Measurements from ENCODE around the gene EPM2AIP1. TPM values are rescaled to one million over a fixed set of nuclear protein-coding genes. Genes with fewer than 3 reads are reported as not detected.
"Not testable (repeated sequence)": the region's sequence is repeated elsewhere in the genome, so short reads cannot be mapped to it uniquely, and the experiment has no call there.

Gene EPM2AIP1
- polyA plus RNA-seq, 2 donors, result 3.8 TPM

DNA sequence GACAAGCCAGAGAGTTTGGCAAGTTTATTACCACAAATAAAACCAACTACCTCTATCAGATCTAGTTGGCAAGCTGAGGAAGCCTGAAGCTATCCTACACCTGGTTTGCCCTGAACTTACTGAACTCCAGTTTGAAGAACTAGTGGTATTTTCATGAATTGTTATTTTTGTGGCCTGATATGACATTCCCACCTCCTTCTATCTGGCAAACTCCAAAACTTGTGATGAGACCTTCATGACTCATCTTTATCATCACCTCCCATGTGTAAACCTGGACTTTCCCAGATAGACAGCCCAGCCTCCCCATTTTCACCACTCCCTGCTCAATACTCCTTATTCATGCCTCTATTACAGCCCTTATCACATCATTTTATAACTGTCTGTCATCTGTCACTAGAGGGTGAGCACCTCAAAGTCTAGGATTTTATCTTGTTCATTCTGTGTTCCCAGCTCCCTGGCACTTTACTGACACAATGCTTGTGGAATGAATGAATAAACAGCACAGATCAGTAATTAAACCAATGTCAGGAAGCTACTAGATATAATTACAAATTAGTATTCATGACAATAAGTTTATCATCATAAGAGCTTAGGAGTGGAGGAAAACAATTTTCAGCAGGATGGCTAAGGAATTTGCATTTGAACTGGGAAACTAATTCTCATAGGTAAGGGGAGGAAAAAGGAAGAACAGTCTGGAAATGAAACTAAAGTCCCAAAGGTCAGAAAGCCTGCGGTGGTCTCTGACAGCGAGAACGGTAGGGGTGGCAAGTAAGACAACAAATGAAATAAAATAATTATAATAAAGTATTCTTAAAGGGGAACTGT lies 34.9 kb downstream of the EPM2AIP1 start:
- Histone ChIP-seq H3K36me3 (ENCODE audit: control insufficient read depth in 2 of 2, insufficient read depth in 2 of 2, low read length in 1 of 2) (no peaks in the 10 kb centered on the region), H3K27me3 (ENCODE audit: control insufficient read depth in 1 of 2, insufficient read depth in 2 of 2, low read length in 2 of 2) (no peaks in the 10 kb centered on the region), H3K4me1 (ENCODE audit: control insufficient read depth in 2 of 2, insufficient read depth in 2 of 2, low read length in 1 of 2) (no peaks in the 10 kb centered on the region), H3K27ac (ENCODE audit: low read depth in 2 of 2, low read length in 1 of 2) (no peak overlapping the region), H3K9me3 (ENCODE audit: control insufficient read depth in 2 of 2, insufficient read depth in 1 of 2, low read depth in 1 of 2, low read length in 1 of 2) (no peaks in the 10 kb centered on the region), H3K4me3 (ENCODE audit: low read depth in 1 of 2, low read length in 2 of 2) (no peak overlapping the region)
- WGBS, 2 donors, result 52% methylated on average over 3 of the region's 3 CpGs

DNA sequence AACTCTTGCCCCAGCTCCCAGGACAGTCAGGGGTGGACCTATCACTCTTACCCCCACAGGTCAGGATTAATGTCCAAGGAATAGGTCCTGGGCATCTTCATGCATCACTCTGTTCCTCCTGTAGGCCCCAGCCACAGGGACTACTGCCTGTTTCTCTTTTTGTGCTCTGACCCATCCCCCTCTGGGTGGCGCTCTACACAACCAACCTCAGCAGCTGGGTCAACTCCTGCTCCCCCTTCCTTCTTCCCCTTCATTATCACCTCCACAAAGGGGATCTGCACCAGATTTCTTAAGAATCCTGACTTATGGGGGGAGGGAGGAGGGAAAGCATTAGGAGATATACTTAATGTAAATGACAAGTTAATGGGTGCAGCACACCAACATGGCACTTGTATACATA lies 35.9 kb downstream of the EPM2AIP1 start:
- H3K27me3 ChIP-seq (ENCODE audit: control insufficient read depth in 1 of 2, insufficient read depth in 2 of 2, low read length in 2 of 2), result no peaks in the 10 kb centered on the region
- H3K4me1 ChIP-seq (ENCODE audit: control insufficient read depth in 2 of 2, insufficient read depth in 2 of 2, low read length in 1 of 2), result no peaks in the 10 kb centered on the region
- no peaks in the 10 kb centered on the region for H3K9me3 ChIP-seq (ENCODE audit: control insufficient read depth in 2 of 2, insufficient read depth in 1 of 2, low read depth in 1 of 2, low read length in 1 of 2)
- 90 to 94% methylated on average over 1 of the region's 1 CpG for WGBS, 2 donors
- H3K27ac ChIP-seq (ENCODE audit: low read depth in 2 of 2, low read length in 1 of 2), result no peak overlapping the region
- H3K36me3 ChIP-seq (ENCODE audit: control insufficient read depth in 2 of 2, insufficient read depth in 2 of 2, low read length in 1 of 2), result no peaks in the 10 kb centered on the region
- no peak overlapping the region for H3K4me3 ChIP-seq (ENCODE audit: low read depth in 1 of 2, low read length in 2 of 2)

GRCh38 chr3:36956155-36956554 lies 36.8 kb downstream of the EPM2AIP1 start:
- H3K27ac ChIP-seq (ENCODE audit: low read depth in 2 of 2, low read length in 1 of 2), result no peak overlapping the region
- H3K36me3 ChIP-seq (ENCODE audit: control insufficient read depth in 2 of 2, insufficient read depth in 2 of 2, low read length in 1 of 2), result no peaks in the 10 kb centered on the region
- H3K27me3 ChIP-seq (ENCODE audit: control insufficient read depth in 1 of 2, insufficient read depth in 2 of 2, low read length in 2 of 2), result no peaks in the 10 kb centered on the region
- no peaks in the 10 kb centered on the region for H3K9me3 ChIP-seq (ENCODE audit: control insufficient read depth in 2 of 2, insufficient read depth in 1 of 2, low read depth in 1 of 2, low read length in 1 of 2)
- WGBS, 2 donors, result 82 to 92% methylated on average over 3 of the region's 3 CpGs
- no peaks in the 10 kb centered on the region for H3K4me1 ChIP-seq (ENCODE audit: control insufficient read depth in 2 of 2, insufficient read depth in 2 of 2, low read length in 1 of 2)
- H3K4me3 ChIP-seq (ENCODE audit: low read depth in 1 of 2, low read length in 2 of 2), result no peak overlapping the region

DNA sequence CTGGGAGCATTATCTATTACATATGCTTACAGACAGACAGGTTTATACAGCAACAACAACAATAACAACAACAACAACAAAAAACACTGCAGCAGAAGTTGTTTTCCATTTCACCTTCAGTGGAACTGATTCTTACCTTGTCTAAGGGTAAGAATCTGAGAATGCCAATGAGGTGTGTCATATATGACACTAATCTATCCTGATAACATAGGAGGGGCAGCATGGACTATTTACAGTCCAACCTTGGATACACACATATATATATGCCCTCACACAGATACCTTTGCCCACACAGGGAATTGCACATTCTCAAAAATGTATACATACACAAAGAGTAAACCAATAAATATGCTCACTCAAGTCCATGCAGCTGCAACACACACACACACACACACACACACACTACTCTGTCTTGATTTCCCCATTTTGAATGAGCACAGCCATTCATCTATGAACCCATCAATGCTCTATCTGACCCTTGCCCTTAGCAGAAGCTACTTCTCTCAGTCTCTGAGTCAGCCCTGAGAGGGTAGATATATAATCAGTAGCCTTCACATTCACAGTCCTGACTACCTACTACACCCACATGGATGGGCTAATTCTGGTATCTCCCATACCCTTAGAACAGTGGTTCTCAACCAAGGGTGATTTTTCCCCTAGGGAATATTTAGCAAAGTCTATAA lies 38.3 kb downstream of the EPM2AIP1 start:
- Histone ChIP-seq H3K9me3 (ENCODE audit: control insufficient read depth in 2 of 2, insufficient read depth in 1 of 2, low read depth in 1 of 2, low read length in 1 of 2) (no peaks in the 10 kb centered on the region), H3K36me3 (ENCODE audit: control insufficient read depth in 2 of 2, insufficient read depth in 2 of 2, low read length in 1 of 2) (no peaks in the 10 kb centered on the region), H3K4me1 (ENCODE audit: control insufficient read depth in 2 of 2, insufficient read depth in 2 of 2, low read length in 1 of 2) (no peaks in the 10 kb centered on the region), H3K27ac (ENCODE audit: low read depth in 2 of 2, low read length in 1 of 2) (no peak overlapping the region), H3K27me3 (ENCODE audit: control insufficient read depth in 1 of 2, insufficient read depth in 2 of 2, low read length in 2 of 2) (no peaks in the 10 kb centered on the region), H3K4me3 (ENCODE audit: low read depth in 1 of 2, low read length in 2 of 2) (no peak overlapping the region)

GRCh38 chr3:36947814-36948213 lies 45.1 kb downstream of the EPM2AIP1 start:
- not testable (repeated sequence) for H3K27ac ChIP-seq (ENCODE audit: low read depth in 2 of 2, low read length in 1 of 2); H3K9me3 ChIP-seq (ENCODE audit: control insufficient read depth in 2 of 2, insufficient read depth in 1 of 2, low read depth in 1 of 2, low read length in 1 of 2); H3K27me3 ChIP-seq (ENCODE audit: control insufficient read depth in 1 of 2, insufficient read depth in 2 of 2, low read length in 2 of 2); H3K36me3 ChIP-seq (ENCODE audit: control insufficient read depth in 2 of 2, insufficient read depth in 2 of 2, low read length in 1 of 2); H3K4me3 ChIP-seq (ENCODE audit: low read depth in 1 of 2, low read length in 2 of 2); H3K4me1 ChIP-seq (ENCODE audit: control insufficient read depth in 2 of 2, insufficient read depth in 2 of 2, low read length in 1 of 2)
- WGBS, 2 donors, result 88 to 95% methylated on average over 5 of the region's 5 CpGs

- Histone ChIP-seq H3K4me3 (ENCODE audit: low read depth in 1 of 2, low read length in 2 of 2) (peak overlapping the region; percentile 68 to 76), H3K4me1 (ENCODE audit: control insufficient read depth in 2 of 2, insufficient read depth in 2 of 2, low read length in 1 of 2) (no peaks in the 10 kb centered on the region), H3K36me3 (ENCODE audit: control insufficient read depth in 2 of 2, insufficient read depth in 2 of 2, low read length in 1 of 2) (no peaks in the 10 kb centered on the region), H3K27ac (ENCODE audit: low read depth in 2 of 2, low read length in 1 of 2) (no peak overlapping the region), H3K9me3 (ENCODE audit: control insufficient read depth in 2 of 2, insufficient read depth in 1 of 2, low read depth in 1 of 2, low read length in 1 of 2) (no peaks in the 10 kb centered on the region), H3K27me3 (ENCODE audit: control insufficient read depth in 1 of 2, insufficient read depth in 2 of 2, low read length in 2 of 2) (no peaks in the 10 kb centered on the region)
- WGBS, 2 donors, result 75 to 78% methylated on average over 26 to 28 of the region's 28 CpGs
Measured at GRCh38 chr3:36945333-36945980, 47.5 kb downstream of the EPM2AIP1 start.

DNA sequence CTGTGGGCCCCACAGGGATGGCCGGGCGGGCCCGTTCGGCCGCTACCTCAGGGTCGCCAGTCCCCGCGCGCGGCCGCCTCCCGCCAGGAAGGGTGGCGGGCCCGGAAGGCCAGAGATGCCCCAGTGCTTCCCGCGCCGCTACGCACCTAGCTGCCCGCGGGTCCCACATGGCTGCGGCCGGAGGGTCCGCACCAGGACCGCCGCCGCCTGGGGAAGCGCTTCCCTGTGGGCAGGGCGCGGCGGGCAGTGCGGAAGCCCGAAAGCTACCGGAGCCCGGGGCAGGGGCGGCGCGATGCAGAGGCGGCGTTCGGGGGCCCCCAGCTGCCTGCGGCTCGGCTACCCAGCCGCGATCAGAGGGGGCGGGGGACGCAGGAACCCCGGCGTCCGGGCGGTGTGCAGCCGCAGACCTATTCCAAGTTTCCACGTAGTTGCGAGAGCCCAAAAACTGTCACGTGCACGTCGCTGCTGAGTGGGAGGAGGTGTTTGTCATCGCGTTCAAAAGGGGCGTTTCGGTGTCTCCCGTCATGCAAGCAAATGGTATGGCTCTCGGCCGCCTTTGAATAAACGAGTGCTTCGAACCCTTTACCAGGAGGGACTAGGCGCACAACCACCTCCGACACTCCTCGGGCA lies 48.2 kb downstream of the EPM2AIP1 start, which contains the start of gene TRANK1:
TSS of gene TRANK1 (minus strand) at position 414 of the 630 bp plus-strand sequence. CDS start at position 169, 245 bp downstream.
- Histone ChIP-seq H3K27me3 (ENCODE audit: control insufficient read depth in 1 of 2, insufficient read depth in 2 of 2, low read length in 2 of 2) (no peaks in the 10 kb centered on the region), H3K9me3 (ENCODE audit: control insufficient read depth in 2 of 2, insufficient read depth in 1 of 2, low read depth in 1 of 2, low read length in 1 of 2) (no peaks in the 10 kb centered on the region), H3K36me3 (ENCODE audit: control insufficient read depth in 2 of 2, insufficient read depth in 2 of 2, low read length in 1 of 2) (no peaks in the 10 kb centered on the region), H3K4me1 (ENCODE audit: control insufficient read depth in 2 of 2, insufficient read depth in 2 of 2, low read length in 1 of 2) (no peaks in the 10 kb centered on the region), H3K4me3 (ENCODE audit: low read depth in 1 of 2, low read length in 2 of 2) (peak within 1 kb of the TSS; percentile 68 to 76), H3K27ac (ENCODE audit: low read depth in 2 of 2, low read length in 1 of 2) (peak within 1 kb of the TSS; percentile 27 to 56)
- WGBS, 2 donors, result 1% methylated on average over 65 to 68 of the region's 68 CpGs

GRCh38 chr3:36944012-36944640 lies 48.8 kb downstream of the EPM2AIP1 start:
- 1% methylated on average over 55 to 56 of the region's 56 CpGs for WGBS, 2 donors
- no peaks in the 10 kb centered on the region for H3K36me3 ChIP-seq (ENCODE audit: control insufficient read depth in 2 of 2, insufficient read depth in 2 of 2, low read length in 1 of 2)
- H3K4me3 ChIP-seq (ENCODE audit: low read depth in 1 of 2, low read length in 2 of 2), result peak overlapping the region; percentile 68 to 76
- no peaks in the 10 kb centered on the region for H3K27me3 ChIP-seq (ENCODE audit: control insufficient read depth in 1 of 2, insufficient read depth in 2 of 2, low read length in 2 of 2)
- no peaks in the 10 kb centered on the region for H3K4me1 ChIP-seq (ENCODE audit: control insufficient read depth in 2 of 2, insufficient read depth in 2 of 2, low read length in 1 of 2)
- no peaks in the 10 kb centered on the region for H3K9me3 ChIP-seq (ENCODE audit: control insufficient read depth in 2 of 2, insufficient read depth in 1 of 2, low read depth in 1 of 2, low read length in 1 of 2)
- peak overlapping the region; percentile 27 to 56 for H3K27ac ChIP-seq (ENCODE audit: low read depth in 2 of 2, low read length in 1 of 2)

- Histone ChIP-seq H3K27ac (ENCODE audit: low read depth in 2 of 2, low read length in 1 of 2) (no peak overlapping the region), H3K4me3 (ENCODE audit: low read depth in 1 of 2, low read length in 2 of 2) (peak overlapping the region; percentile 68 to 76), H3K4me1 (ENCODE audit: control insufficient read depth in 2 of 2, insufficient read depth in 2 of 2, low read length in 1 of 2) (no peaks in the 10 kb centered on the region), H3K27me3 (ENCODE audit: control insufficient read depth in 1 of 2, insufficient read depth in 2 of 2, low read length in 2 of 2) (no peaks in the 10 kb centered on the region), H3K9me3 (ENCODE audit: control insufficient read depth in 2 of 2, insufficient read depth in 1 of 2, low read depth in 1 of 2, low read length in 1 of 2) (no peaks in the 10 kb centered on the region), H3K36me3 (ENCODE audit: control insufficient read depth in 2 of 2, insufficient read depth in 2 of 2, low read length in 1 of 2) (no peaks in the 10 kb centered on the region)
- 26 to 37% methylated on average over 10 of the region's 10 CpGs for WGBS, 2 donors
Measured at GRCh38 chr3:36943601-36944000, 49.3 kb downstream of the EPM2AIP1 start.
